Skeletal muscle tissue (tissue), 4 donors: ENCODE measurements around the gene MAP3K4. TPM values are rescaled to one million over a fixed set of nuclear protein-coding genes. Genes with fewer than 3 reads are reported as not detected.

Experiments used
- H3K27ac ChIP-seq: one replicate; pipeline ENCODE4 v1.7.0; 2013; ENCODE audit warnings: mild to moderate bottlenecking, low read depth, low read length, inconsistent platforms
- H3K27me3 ChIP-seq, 3 donors: one replicate each; pipeline ENCODE4 v1.7.0; 2013; ENCODE audit warnings: low read length in 3 of 3; ENCODE audit not compliant: control insufficient read depth in 3 of 3, insufficient read depth in 3 of 3
- H3K36me3 ChIP-seq, 3 donors: one replicate each; pipeline ENCODE4 v1.7.0; 2013; ENCODE audit warnings: low read length in 3 of 3; ENCODE audit not compliant: control insufficient read depth in 3 of 3, insufficient read depth in 3 of 3
- H3K4me1 ChIP-seq, 3 donors: one replicate each; pipeline ENCODE4 v1.7.0; 2013; ENCODE audit warnings: low read length in 3 of 3, mild to moderate bottlenecking in 3 of 3; ENCODE audit not compliant: control insufficient read depth in 3 of 3, insufficient read depth in 3 of 3
- H3K4me3 ChIP-seq, 3 donors: one replicate each; pipeline ENCODE4 v1.7.0; 2013; ENCODE audit warnings: low read length in 3 of 3
- H3K9ac ChIP-seq, 3 donors: one replicate each; pipeline ENCODE4 v1.7.0; 2013; ENCODE audit warnings: low read length in 3 of 3, mild to moderate bottlenecking in 3 of 3, moderate library complexity in 2 of 3, low read depth in 1 of 3
- H3K9me3 ChIP-seq, 3 donors: one replicate each; pipeline ENCODE4 v1.7.0; 2013; ENCODE audit warnings: low read length in 3 of 3; ENCODE audit not compliant: control insufficient read depth in 3 of 3
- total RNA-seq: library from RNA; depleted of rRNA; stranded (reverse); fragments of >200 nt; gene quantifications from one replicate; pipeline ENCODE4 v1.2.3, GENCODE V29; 2014
- donor health status: Osteomylitis.

MAP3K4 gene
- total RNA-seq, 1 donor from 2014 or later = 30.3 TPM

DNA sequence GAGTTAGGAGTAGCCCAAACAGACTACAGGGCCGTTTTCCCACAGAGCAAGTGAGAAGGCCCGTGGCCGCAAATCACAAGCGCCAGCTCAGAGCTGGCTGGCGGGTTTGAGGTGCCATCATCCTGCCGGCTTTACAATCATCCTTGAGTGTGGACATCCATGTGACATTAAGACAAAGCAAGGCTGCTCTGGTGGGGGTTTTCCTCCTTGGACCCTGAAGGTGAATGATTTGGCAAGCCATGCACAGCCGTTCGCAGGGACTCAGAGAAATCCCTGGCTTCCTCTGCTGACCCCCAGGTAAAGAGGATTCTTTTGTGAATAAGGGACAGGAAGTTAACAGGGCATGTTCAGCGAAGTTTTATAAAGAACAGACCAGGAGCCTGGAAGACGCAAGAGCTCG, 145.1 kb downstream of the MAP3K4 start:
- no peak overlapping the region for H3K4me3 ChIP-seq
- H3K27ac ChIP-seq = no peak overlapping the region
- H3K4me1 ChIP-seq = no peaks in the 10 kb centered on the region
- peaks cover 10 to 28% (median 15%) of the 10 kb centered on the region in 3 donors for H3K36me3 ChIP-seq
- H3K9me3 ChIP-seq = no peaks in the 10 kb centered on the region
- H3K9ac ChIP-seq = no peak overlapping the region
- H3K27me3 ChIP-seq = no peaks in the 10 kb centered on the region

DNA sequence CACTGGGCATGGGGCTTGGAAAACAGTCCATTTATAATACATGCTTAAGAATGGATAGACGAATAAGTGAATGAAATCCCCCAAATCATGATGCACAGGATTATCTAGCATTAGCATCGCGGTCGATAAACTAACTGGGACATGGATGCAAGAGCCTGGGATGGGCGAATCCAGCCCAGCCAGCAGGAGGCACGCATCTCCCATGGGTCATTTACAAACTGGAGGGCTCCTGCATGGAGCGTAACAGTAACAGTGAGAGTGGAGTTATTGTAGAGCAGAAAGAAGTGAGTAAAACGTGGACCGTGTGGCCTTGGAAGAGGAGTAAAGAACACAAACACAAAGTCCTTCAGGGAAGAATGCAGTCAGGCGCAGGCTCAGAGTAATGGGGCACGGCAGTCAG, 145.8 kb downstream of the MAP3K4 start:
- peaks cover 9 to 25% (median 10%) of the 10 kb centered on the region in 3 donors for H3K36me3 ChIP-seq
- no peak overlapping the region for H3K27ac ChIP-seq
- no peaks in the 10 kb centered on the region for H3K27me3 ChIP-seq
- H3K9ac ChIP-seq = no peak overlapping the region
- H3K4me3 ChIP-seq = no peak overlapping the region
- no peaks in the 10 kb centered on the region for H3K9me3 ChIP-seq
- H3K4me1 ChIP-seq = no peaks in the 10 kb centered on the region

DNA sequence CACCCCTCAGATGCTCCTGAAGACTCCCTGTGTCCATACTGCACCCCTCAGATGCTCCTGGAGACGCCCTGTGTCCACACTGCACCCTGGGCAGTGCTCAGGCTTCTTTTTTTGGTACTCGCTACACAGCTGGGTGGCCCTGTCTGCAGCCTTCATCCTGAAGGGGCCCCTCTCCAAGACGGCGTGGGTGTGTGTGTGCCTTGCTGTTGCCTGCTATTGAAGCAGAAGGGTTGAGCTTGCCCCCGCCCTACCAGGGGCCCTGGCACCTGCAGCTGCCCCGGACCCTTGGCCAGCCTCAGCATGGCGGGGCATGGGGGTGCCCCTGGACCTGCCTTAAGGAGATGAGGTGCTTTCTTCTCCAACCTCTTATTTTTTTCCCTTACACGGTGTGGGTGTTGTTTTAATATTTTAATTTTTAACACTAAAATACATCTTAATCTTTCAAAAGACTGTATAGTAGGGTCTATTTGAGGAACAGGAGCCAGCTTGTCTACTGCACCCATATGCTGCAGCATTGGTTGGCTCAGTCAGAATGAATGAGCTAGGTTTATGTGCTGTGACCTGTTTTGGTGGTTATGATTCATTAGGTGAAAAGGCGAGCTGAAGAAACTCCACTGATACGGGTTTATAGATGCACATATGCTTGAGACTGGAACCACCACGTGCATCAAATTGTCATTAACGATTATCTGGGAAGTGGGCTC, 146.4 kb downstream of the MAP3K4 start:
- Histone ChIP-seq H3K4me3 (no peak overlapping the region), H3K36me3 (peaks cover 5 to 25% (median 9%) of the 10 kb centered on the region in 3 donors), H3K9me3 (no peaks in the 10 kb centered on the region), H3K9ac (no peak overlapping the region), H3K27me3 (no peaks in the 10 kb centered on the region), H3K4me1 (no peaks in the 10 kb centered on the region), H3K27ac (no peak overlapping the region)

DNA sequence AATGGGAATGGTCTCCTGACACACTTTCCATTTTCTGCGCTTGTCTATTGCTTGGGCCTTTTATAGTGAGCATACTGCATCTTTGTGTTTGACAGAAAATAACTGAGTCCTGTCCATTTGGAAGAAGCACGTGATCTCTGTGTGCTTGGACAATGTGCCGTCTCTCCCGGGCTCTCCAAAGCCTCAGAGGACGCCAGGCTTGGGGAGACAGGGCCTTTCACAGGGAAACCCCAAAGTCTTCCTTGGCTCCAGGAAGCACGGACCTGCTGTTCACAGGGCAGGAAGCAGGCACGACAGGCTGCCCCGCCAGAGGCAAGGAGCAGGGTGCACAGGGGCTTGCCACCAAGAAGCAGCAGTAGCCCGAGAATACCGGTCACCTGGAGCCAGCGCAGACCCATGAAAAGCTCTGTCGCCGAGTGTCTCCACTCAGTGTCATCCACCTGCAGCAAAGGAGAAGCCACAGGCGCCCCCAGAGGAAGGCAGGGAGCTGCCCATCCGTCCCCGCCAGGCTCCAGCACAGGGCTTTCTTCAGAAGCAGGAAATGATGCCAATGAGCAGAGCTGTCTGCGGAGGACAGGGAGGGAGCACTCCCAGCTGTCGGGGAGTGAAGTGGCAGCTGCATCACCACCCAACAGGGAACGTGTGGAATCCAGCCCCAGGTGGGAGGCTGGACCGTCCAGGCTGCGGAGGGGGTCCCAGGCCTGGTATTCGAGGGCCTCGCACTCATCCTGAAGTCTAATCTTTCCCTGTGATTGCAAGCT, 147.2 kb downstream of the MAP3K4 start:
- no peak overlapping the region for H3K9ac ChIP-seq

DNA sequence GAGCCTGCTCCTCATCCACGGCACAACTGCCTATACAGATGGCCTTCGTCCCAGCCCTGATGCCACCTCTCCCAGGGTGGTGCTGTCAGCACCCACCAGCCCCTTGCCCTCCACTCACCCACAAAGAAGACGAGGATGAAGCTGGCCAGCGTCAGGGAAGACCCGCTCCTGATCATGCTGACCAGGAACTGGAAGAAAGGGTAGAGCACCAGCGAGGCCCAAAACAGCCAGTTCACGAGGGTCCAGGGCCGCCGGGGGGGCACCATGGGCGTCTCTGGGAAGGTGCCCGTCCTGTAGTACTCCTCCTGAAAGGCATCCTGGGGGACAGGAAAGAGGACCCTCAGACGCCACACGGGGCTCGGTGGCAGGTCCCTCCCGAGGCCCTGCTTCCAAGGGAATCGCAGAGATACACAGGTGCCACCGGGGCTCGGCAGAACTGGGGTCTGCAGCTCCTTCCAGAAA, 147.8 kb downstream of the MAP3K4 start:
- H3K4me3 ChIP-seq = no peak overlapping the region
- no peaks in the 10 kb centered on the region for H3K9me3 ChIP-seq
- H3K9ac ChIP-seq = no peak overlapping the region
- H3K27ac ChIP-seq = no peak overlapping the region
- H3K27me3 ChIP-seq = no peaks in the 10 kb centered on the region
- peaks cover 5 to 25% (median 9%) of the 10 kb centered on the region in 3 donors for H3K36me3 ChIP-seq
- no peaks in the 10 kb centered on the region for H3K4me1 ChIP-seq

More for the DNA sequence above, 147.2 kb downstream of the MAP3K4 start:
- no peak overlapping the region for H3K4me3 ChIP-seq
- no peaks in the 10 kb centered on the region for H3K9me3 ChIP-seq
- H3K4me1 ChIP-seq = no peaks in the 10 kb centered on the region
- H3K27me3 ChIP-seq = no peaks in the 10 kb centered on the region
- no peak overlapping the region for H3K27ac ChIP-seq
- peaks cover 5 to 25% (median 9%) of the 10 kb centered on the region in 3 donors for H3K36me3 ChIP-seq

DNA sequence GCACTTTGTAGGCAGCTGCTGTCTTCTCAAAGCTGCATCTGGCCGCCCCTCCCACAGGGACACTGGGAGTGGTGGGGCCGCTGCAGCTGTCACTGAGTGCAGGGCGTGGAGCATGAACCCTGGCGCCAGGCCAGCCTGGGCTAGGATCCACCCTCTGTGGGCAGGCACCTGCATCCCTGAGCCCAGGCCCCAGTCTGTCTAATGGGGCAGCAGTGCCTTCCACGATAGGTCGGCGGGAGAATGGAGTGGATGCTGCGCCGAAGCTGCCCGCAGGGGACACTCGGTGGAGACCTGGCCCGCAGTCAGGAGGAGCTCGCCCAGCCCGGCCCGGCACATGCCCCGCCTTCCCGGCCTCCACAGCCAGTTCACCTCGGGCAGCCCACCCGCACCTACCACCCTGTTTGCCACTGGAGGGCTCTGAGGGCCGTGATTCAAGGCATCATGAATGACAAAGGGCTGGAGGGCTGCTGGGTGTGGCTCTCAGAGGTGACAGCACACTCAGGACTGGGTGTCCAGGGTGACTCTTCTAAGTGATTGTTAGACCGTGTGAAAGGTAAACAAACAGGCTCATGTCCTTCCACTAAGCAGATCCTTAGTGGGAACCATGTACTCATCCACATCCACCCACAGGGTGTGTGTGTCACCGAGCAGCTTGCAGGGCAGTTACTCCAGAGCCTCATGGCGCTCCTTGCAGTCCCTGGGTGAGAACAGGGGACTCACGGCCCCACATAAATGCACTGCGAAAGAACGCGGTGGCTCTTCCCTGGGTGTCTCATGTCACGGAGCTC, 148.4 kb downstream of the MAP3K4 start:
- Histone ChIP-seq H3K9ac (no peak overlapping the region), H3K4me3 (no peak overlapping the region), H3K9me3 (no peaks in the 10 kb centered on the region), H3K4me1 (no peaks in the 10 kb centered on the region), H3K27me3 (no peaks in the 10 kb centered on the region), H3K27ac (no peak overlapping the region), H3K36me3 (peaks cover 3 to 22% (median 9%) of the 10 kb centered on the region in 3 donors)

DNA sequence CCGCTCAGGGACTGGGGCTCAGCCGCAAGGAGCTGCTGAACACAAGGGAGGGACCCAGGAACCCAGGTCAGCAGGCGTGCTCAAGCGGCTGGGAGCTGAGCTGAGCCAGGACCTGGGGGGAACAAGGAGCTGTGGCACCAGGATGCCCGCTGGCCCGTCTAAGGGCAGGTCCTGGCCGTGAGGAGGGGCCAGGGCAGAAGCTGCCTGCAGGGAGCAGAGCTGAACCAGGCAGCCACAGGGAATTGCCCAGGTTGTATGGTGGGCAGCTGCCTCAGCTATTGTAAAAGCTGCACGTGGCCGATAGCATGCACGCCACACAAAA, 148.9 kb downstream of the MAP3K4 start:
- H3K9me3 ChIP-seq = no peaks in the 10 kb centered on the region
- H3K36me3 ChIP-seq = peaks cover 3 to 22% (median 9%) of the 10 kb centered on the region in 3 donors
- H3K9ac ChIP-seq = no peak overlapping the region
- no peak overlapping the region for H3K27ac ChIP-seq
- H3K4me3 ChIP-seq = no peak overlapping the region
- no peaks in the 10 kb centered on the region for H3K27me3 ChIP-seq
- no peaks in the 10 kb centered on the region for H3K4me1 ChIP-seq

DNA sequence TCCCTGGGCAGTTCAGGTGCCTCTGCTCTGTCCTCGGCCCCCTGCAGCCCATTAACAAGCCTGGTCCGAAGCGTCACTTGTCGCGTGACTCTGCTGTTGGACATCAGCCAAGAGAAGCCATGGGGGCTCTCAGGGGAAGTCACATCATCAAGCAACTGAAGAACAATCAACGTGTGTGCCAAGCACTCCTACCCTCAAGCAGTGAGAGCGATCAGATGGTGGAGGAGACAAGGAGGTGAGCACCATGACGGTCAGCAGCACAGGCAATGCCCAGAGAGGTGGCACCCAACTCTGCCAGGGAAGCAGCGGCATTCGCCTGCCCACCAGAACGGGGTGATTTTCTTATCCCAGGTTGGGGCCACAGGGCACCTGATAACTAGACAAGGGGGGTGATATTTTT, 149.6 kb downstream of the MAP3K4 start:
- Histone ChIP-seq H3K9me3 (no peaks in the 10 kb centered on the region), H3K27me3 (no peaks in the 10 kb centered on the region)

DNA sequence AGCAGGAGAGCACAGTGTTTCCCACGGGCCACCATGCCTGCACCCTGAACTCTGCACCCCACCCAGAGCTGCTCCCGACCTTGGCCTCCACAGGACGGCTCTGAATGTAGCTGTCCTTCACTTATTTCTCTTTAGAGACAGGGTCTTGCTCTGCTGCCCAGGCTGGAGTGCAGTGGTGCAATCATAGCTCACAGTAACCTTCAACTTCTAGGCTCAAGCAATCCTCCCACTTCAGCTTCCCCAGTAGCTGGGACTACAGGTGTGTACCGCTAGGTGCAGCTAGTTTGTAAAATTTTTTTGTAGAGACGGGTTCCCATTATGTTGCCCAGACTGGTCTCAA, 151.4 kb downstream of the MAP3K4 start:
- H3K36me3 ChIP-seq = peaks cover 2 to 12% (median 3%) of the 10 kb centered on the region in 3 donors
- H3K9me3 ChIP-seq = no peaks in the 10 kb centered on the region
- no peaks in the 10 kb centered on the region for H3K4me1 ChIP-seq
- no peak overlapping the region for H3K4me3 ChIP-seq
- no peak overlapping the region for H3K9ac ChIP-seq
- H3K27ac ChIP-seq = no peak overlapping the region
- H3K27me3 ChIP-seq = no peaks in the 10 kb centered on the region

More for the DNA sequence above, 149.6 kb downstream of the MAP3K4 start:
- no peak overlapping the region for H3K9ac ChIP-seq
- H3K4me1 ChIP-seq = no peaks in the 10 kb centered on the region
- peaks cover 0 to 16% (median 7%) of the 10 kb centered on the region in 3 donors for H3K36me3 ChIP-seq
- no peak overlapping the region for H3K4me3 ChIP-seq
- H3K27ac ChIP-seq = no peak overlapping the region
